Pons (tissue), 1 donor: ENCODE data around the gene BAHCC1.
A peak's percentile ranks its signal among the peaks of the same experiment; 100 is the strongest.

ENCODE experiments used
- DNase-seq: peaks from one replicate; pipeline ENCODE4 v3.0.0-alpha.2; 2016; ENCODE audit warnings: low spot score

BAHCC1 gene

GRCh38 chr17:81514739-81515529 lies 119.7 kb downstream of the BAHCC1 start:
- DNase-seq = peak; percentile 37

GRCh38 chr17:81515530-81516041 lies 120.3 kb downstream of the BAHCC1 start:
- no peak for DNase-seq
